Stomach (tissue), 4 donors: Measurements from ENCODE around the gene PLSCR2.

Experiments used
- CTCF ChIP-seq, 7 experiments: fragments of 450-650 bp in 4 of 7; fragments of 200-600 bp in 3 of 7; sonication (generic) in 3 of 7; IDR thresholded peaks; one replicate each; pipeline ENCODE4 v1.5.1; 2016 to 2019; ENCODE audit warnings: antibody characterized with exemption in 7 of 7, control low read depth in 2 of 7, mild to moderate bottlenecking in 1 of 7
- EP300 ChIP-seq: sonication (generic); formaldehyde crosslinking; IDR thresholded peaks from one replicate; pipeline ENCODE4 v1.6.1; 2017; ENCODE audit warnings: antibody characterized with exemption

GRCh38 chr3:146449613-146450012 lies 19.7 kb downstream of the PLSCR2 start:
- TF ChIP-seq EP300 (no peak), CTCF (IDR thresholded peaks at IDR 0.05) (no peak)
